GM20000 (cell line): Measurements from ENCODE around the gene SGK1.
"Not testable (repeated sequence)": the region's sequence is repeated elsewhere in the genome, so short reads cannot be mapped to it uniquely, and the experiment has no call there.

Experiments
- DNase-seq: peaks from one replicate; pipeline ENCODE4 v3.0.0; 2012; ENCODE audit warnings: low spot score
- CTCF ChIP-seq: IDR thresholded peaks from 2 replicates; pipeline ENCODE4 v1.5.1; 2012; ENCODE audit warnings: mild to moderate bottlenecking, control low read depth; ENCODE audit errors: extremely low read depth, missing control alignments

SGK1 gene

GRCh38 chr6:134258849-134259306 lies 59.0 kb downstream of the SGK1 start:
- DNase-seq: no peak
- TF ChIP-seq CTCF: no peak

GRCh38 chr6:134257516-134257915 lies 60.4 kb downstream of the SGK1 start:
- no peak for DNase-seq
- TF ChIP-seq CTCF: no peak

- no peak for DNase-seq
- no peak for TF ChIP-seq CTCF
Measured at GRCh38 chr6:134256862-134257261, 61.0 kb downstream of the SGK1 start.

GRCh38 chr6:134255280-134255679 lies 62.6 kb downstream of the SGK1 start:
- DNase-seq: not testable (repeated sequence)

- no peak for DNase-seq
Measured at GRCh38 chr6:134254118-134254517, 63.8 kb downstream of the SGK1 start.

GRCh38 chr6:134253681-134254080 lies 64.2 kb downstream of the SGK1 start:
- TF ChIP-seq CTCF: no peak
- no peak for DNase-seq

More at GRCh38 chr6:134254118-134254517, 63.8 kb downstream of the SGK1 start:
- TF ChIP-seq CTCF: no peak

GRCh38 chr6:134251320-134251719 lies 66.6 kb downstream of the SGK1 start:
- TF ChIP-seq CTCF: no peak
- DNase-seq: no peak

GRCh38 chr6:134250776-134251175 lies 67.1 kb downstream of the SGK1 start:
- TF ChIP-seq CTCF: no peak
- DNase-seq: no peak
